Measurements from ENCODE around the gene LYST.
"Not testable (repeated sequence)": the region's sequence is repeated elsewhere in the genome, so short reads cannot be mapped to it uniquely, and the experiment has no call there.

Gene LYST

GRCh38 chr1:235628316-235629005, 238.2 kb downstream of the LYST start:
- DNase-seq, result no peak

DNA sequence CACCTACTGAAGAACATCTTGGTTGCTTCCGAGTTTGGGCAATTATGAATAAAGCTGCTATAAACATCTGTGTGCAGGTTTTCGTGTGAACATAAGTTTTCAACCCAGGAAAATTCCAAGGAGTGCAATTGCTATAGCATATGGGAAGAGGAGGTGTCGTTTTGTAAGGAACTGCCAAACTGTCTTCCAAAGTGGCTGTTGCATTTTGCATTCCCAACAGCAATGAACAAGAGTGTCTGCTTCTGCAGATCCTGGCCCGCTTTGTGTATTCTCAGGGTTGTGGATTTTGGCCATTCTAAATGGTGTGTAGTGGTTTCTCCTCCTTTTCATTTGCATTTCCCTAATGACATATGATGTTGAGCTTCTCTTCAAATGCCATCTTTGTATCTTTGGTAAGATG, 240.9 kb downstream of the LYST start:
- DNase-seq, result no peak

- no peak for DNase-seq
Observed at GRCh38 chr1:235625340-235625739, 241.4 kb downstream of the LYST start.

DNA sequence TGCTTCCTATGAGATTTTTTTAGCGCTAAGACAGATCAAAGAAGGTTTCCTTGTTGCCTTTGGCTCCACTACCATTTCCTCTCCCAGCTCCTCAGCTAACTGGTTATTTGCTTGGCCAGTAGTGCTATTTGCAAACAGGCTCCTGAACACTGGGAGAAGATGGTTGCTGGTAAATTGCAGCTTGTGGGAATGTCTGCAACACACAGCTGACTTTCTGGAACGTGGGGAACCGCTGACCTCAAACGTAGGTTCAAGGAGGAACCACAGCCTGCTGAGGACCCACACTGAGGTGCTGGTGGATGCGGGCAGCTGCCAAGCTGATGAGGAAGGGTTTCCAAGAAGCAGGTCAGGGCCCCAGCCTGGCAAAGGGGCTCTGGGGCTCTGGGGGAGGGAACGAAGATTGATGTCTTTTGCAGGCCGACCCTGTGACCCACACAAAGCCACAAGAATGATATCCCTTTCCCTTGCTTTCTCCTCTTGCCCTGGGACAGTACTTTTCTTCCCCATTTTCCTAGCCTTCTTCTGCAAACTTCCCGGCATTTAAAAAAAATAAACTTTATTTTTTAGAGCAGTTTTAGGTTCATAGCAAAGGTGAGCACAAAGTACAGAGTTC, 241.9 kb downstream of the LYST start:
- no peak for DNase-seq

- DNase-seq, result no peak
Observed at GRCh38 chr1:235622936-235623779, 243.5 kb downstream of the LYST start.

GRCh38 chr1:235619149-235619548, 247.6 kb downstream of the LYST start:
- not testable (repeated sequence) for DNase-seq

DNA sequence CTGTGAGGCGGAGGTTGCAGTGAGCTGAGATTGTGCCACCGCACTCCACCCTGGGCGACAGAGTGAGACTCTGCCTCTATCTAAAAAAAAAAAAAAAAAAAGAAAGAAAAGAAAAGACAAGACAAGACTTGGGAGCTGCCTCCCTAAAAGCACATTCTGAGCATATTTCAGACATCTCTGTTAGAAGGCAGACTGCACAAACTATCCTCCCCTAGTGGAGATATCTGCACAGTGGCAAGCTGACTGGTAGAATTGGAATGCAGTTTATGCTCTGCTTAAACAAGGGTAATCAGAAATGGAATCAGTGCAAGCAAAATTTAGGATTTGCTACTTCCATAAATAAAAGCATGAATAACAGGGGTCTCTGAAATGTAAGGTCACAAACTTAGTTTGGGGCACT, 248.9 kb downstream of the LYST start:
- no peak for DNase-seq

GRCh38 chr1:235617140-235617539, 249.6 kb downstream of the LYST start:
- DNase-seq, result no peak

DNA sequence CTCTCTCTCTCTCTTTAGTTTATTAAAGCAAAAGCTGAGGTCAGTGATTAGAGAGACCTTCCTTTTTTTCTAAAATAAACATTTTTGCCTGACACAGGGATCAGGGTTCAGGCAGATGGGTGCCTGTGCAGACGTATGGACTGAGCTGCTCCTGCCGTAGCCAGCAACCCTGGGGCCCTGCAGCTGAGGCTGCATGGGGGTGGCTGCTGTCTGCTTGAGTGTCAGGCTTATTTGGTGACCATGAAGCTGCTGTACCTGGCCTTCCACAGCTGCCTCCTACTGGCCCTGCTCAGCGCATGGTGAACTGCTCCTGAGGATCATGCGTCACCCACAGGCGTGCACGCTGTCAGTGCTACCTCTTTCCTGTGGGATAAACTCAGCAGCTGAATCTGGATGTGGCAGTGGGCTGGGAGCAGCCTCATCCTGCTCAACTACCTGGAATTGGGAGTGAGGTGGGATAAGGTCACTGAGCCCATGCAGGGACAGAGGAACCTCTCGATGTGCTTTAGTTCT, 252.2 kb downstream of the LYST start:
- no peak for DNase-seq

DNA sequence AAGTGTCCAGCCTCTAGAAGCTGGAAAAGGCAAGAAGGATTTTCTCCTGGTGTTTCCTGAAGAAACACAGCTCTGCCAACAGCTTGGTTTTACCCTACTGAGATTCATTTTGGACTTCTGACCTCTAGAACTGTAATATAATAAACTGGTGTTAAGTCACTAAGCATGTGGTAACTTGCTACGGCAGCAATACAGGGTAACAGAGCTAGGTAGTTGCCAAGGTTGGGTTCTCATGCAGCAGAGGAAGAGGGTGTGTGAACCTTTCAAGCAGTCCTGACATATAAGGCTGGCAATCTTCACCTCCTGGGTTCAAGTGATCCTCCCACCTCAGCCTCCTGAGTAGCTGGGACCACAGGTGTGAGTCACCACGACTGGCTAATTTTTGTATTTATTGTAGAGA, 253.1 kb downstream of the LYST start:
- DNase-seq, result no peak

DNA sequence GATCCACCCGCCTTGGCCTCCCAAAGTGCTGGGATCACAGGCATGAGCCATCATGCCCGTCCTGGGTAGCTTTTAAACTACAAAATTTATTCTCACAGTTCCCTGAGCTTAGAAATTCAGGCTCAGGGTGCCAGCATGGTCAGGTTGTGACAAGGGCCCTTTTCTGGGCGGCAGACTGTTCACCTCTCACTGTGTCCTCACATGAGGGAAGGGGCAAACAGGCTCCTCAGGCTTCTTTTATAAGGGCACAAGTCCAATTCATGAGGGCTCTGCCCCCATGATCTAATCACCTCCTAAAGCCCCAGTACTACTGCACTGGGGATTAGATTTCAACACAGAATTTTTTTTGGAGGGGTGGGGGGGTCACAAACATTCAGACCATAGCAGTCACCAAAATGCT, 253.9 kb downstream of the LYST start:
- DNase-seq, result no peak

Measured in NCI-H446 (cell line).